Measurements from ENCODE around the gene VWA2. TPM values are rescaled to one million over a fixed set of nuclear protein-coding genes. Genes with fewer than 3 reads are reported as not detected.

VWA2 gene
- total RNA-seq, 1 experiment from 2014 or later, result not detected

- Histone ChIP-seq H3K27me3 (ENCODE audit: insufficient read depth, low read length) (peaks cover 62% of the 10 kb centered on the region), H3K4me2 (ENCODE audit: low read length) (no peak overlapping the region), H3K9me3 (ENCODE audit: control insufficient read depth in 1 of 2, insufficient read depth in 1 of 2, low read depth in 1 of 2, low read length in 2 of 2) (no peaks in the 10 kb centered on the region), H3K9ac (ENCODE audit: low read length) (no peak overlapping the region), H3K9me2 (ENCODE audit: insufficient read depth) (no peaks in the 10 kb centered on the region), H3K27ac (ENCODE audit: low read depth, low read length) (no peak overlapping the region), H4K20me1 (ENCODE audit: insufficient read depth) (no peaks in the 10 kb centered on the region), H2AFZ (ENCODE audit: low read depth, low read length, poor library complexity, severe bottlenecking) (no peak overlapping the region), H3K36me3 (ENCODE audit: control insufficient read depth in 1 of 2, insufficient read depth in 2 of 2, low read length in 2 of 2) (no peaks in the 10 kb centered on the region), H3K79me2 (ENCODE audit: insufficient read depth, low read length) (no peaks in the 10 kb centered on the region), H3K4me1 (ENCODE audit: control insufficient read depth in 1 of 2, insufficient read depth in 2 of 2, low read length in 2 of 2) (peaks cover 0 to 6% of the 10 kb centered on the region in 2 experiments; a peak in 1 of 4 replicates), H3K4me3 (replicated peaks in 1 of 2; ENCODE audit: low read depth in 1 of 2, low read length in 2 of 2) (no peak overlapping the region)
- POLR2A ChIA-PET, result no interaction called here
- CTCF ChIA-PET, result no interaction called here
- intact Hi-C loops (cut with micrococcal nuclease), result no loop called here
- RAD21 ChIA-PET (ENCODE audit: low non-redundant PET in 1 of 2, low total read pairs in 2 of 2, uncharacterized antibody in 2 of 2, unreplicated experiment in 2 of 2), result no interaction called here
- no peak for TF ChIP-seq SRF (IDR thresholded peaks at IDR 0.05; ENCODE audit: low read depth)
- TF ChIP-seq CEBPB (IDR thresholded peaks at IDR 0.05; ENCODE audit: low read depth), result no peak
- TF ChIP-seq REST (IDR thresholded peaks at IDR 0.05; ENCODE audit: low read depth), result no peak
- no peak for TF ChIP-seq ZBTB33 (IDR thresholded peaks at IDR 0.05; ENCODE audit: extremely low read depth, insufficient replicate concordance, low read length)
- no peak for TF ChIP-seq EGR1 (IDR thresholded peaks at IDR 0.05; ENCODE audit: low read depth)
- TF ChIP-seq ELF1 (IDR thresholded peaks at IDR 0.05; ENCODE audit: borderline replicate concordance, low read depth), result no peak
- no peak for TF ChIP-seq SP1 (IDR thresholded peaks at IDR 0.05; ENCODE audit: low read depth)
- no peak for TF ChIP-seq YY1 (IDR thresholded peaks at IDR 0.05; ENCODE audit: extremely low read depth, insufficient replicate concordance, low read depth, low read length)
- no peak for TF ChIP-seq ZNF274 (IDR thresholded peaks at IDR 0.05; ENCODE audit: low read depth, low read length)
- TF ChIP-seq TCF7L2 (IDR thresholded peaks at IDR 0.05; ENCODE audit: borderline replicate concordance, extremely low read depth, insufficient read depth, insufficient read length), result no peak
- TF ChIP-seq FOSL1 (IDR thresholded peaks at IDR 0.05; ENCODE audit: low read depth), result no peak
- no TSS peak for BruUV-seq (replicated peaks)
- ATAC-seq, result no peak
- DNase-seq (ENCODE audit: low read depth, low spot score), result no peak
Observed at GRCh38 chr10:114243661-114244060, 4.6 kb downstream of the VWA2 start.

Data from HCT116 (cell line).